GM13976 (cell line): ENCODE data around the gene ADIPOR2.

Experiments used
- DNase-seq: peaks from one replicate; pipeline ENCODE4 v3.0.0; 2012; ENCODE audit warnings: low spot score
- in situ Hi-C: fragments of 300-500 bp; cut with MboI; formaldehyde crosslinking; loops from one replicate; pipeline ENCODE4 v1.12.0; 2022; ENCODE audit warnings: low sequenced_read_pairs, mixed read lengths, inconsistent platforms; ENCODE audit not compliant: unreplicated experiment
- TF ChIP-seq, protein P1 (sequence below): IDR thresholded peaks from 2 replicates; pipeline ENCODE4 v1.5.1; 2012; ENCODE audit warnings: borderline replicate concordance, mild to moderate bottlenecking; ENCODE audit not compliant: insufficient read depth; ENCODE audit errors: extremely low read depth, missing control alignments, control extremely low read depth

The ADIPOR2 gene

GRCh38 chr12:1716215-1716862 lies 25.5 kb downstream of the ADIPOR2 start:
- in situ Hi-C loops: no loop called here
- TF ChIP-seq, protein P1, sequence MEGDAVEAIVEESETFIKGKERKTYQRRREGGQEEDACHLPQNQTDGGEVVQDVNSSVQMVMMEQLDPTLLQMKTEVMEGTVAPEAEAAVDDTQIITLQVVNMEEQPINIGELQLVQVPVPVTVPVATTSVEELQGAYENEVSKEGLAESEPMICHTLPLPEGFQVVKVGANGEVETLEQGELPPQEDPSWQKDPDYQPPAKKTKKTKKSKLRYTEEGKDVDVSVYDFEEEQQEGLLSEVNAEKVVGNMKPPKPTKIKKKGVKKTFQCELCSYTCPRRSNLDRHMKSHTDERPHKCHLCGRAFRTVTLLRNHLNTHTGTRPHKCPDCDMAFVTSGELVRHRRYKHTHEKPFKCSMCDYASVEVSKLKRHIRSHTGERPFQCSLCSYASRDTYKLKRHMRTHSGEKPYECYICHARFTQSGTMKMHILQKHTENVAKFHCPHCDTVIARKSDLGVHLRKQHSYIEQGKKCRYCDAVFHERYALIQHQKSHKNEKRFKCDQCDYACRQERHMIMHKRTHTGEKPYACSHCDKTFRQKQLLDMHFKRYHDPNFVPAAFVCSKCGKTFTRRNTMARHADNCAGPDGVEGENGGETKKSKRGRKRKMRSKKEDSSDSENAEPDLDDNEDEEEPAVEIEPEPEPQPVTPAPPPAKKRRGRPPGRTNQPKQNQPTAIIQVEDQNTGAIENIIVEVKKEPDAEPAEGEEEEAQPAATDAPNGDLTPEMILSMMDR: no peak
- DNase-seq: no peak

DNA sequence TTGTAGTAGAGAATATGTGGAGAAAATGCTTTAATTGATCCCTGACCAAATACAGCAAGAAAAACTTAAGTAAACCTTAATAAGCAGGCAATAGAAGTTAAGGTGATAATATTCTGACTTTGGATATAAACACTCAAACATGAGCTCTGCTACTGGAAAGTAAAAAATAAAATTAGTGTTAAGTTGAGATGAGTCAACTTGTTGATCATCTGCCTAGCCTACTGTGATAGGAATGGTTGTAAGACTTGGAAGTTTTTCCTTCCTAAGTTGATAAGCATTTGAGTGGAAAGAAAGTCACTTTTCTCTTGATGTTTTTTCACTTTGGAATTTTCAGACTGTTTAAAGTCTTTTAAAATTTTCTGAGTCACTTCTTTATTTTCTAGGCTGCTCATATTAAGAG lies 26.0 kb downstream of the ADIPOR2 start:
- in situ Hi-C loops: no loop called here
- DNase-seq: no peak
- TF ChIP-seq, protein P1: no peak

DNA sequence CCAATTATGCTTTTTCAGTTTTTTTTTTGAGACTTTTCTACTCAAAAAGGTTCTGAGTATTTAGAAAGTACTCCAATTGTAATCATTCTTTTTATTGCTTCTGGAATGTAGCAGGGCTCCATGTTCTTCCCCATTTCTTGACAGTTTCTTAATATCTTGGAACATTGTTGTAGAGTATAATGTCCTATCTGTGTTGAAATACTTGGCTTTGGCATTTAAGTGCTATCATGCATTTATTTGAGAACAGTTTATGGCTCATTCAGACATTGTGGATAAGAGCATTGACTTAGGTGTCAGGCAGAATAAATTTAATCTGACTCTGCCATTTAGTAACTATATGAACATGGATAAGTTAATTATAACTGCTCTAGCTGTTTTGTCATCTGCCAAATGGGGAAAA lies 28.3 kb downstream of the ADIPOR2 start:
- DNase-seq: no peak
- TF ChIP-seq, protein P1: no peak
- in situ Hi-C loops: no loop called here

- DNase-seq: no peak
- TF ChIP-seq, protein P1: no peak
- in situ Hi-C loops: no loop called here
Measured at GRCh38 chr12:1720494-1720893, 29.6 kb downstream of the ADIPOR2 start.

GRCh38 chr12:1723721-1724120 lies 32.9 kb downstream of the ADIPOR2 start:
- in situ Hi-C loops: no loop called here
- TF ChIP-seq, protein P1: no peak
- DNase-seq: no peak

- in situ Hi-C loops: no loop called here
- no peak for DNase-seq
- TF ChIP-seq, protein P1: no peak
Measured at GRCh38 chr12:1724250-1724649, 33.4 kb downstream of the ADIPOR2 start.
